ENCODE results near the gene FAM3C. TPM values are rescaled to one million over a fixed set of nuclear protein-coding genes. Genes with fewer than 3 reads are reported as not detected.

The FAM3C gene
- total and polyA plus RNA-seq, 2 of the 8 experiments (the other 6 are each of a cell fraction or from before 2014, with no cell fraction given): 27.0 to 77.7 TPM

- Histone ChIP-seq H3K56ac (replicated peaks; ENCODE audit: insufficient read length, low read depth, low read length) (no peak overlapping the region), H4K20me1 (replicated peaks in 1 of 2; ENCODE audit: control insufficient read depth in 1 of 2, insufficient read depth in 2 of 2, low read length in 2 of 2) (no peaks in the 10 kb centered on the region), H3K4ac (replicated peaks; ENCODE audit: insufficient read length, low read depth, low read length) (no peak overlapping the region), H2BK120ac (replicated peaks; ENCODE audit: low read depth, low read length) (no peak overlapping the region), H3K4me3 (ENCODE audit: extremely low read depth in 1 of 4, insufficient read depth in 2 of 4, low read depth in 3 of 4, low read length in 4 of 4) (no peak overlapping the region), H3K14ac (ENCODE audit: insufficient read length) (no peak overlapping the region), H2AFZ (ENCODE audit: low read length) (no peak overlapping the region), H4K5ac (ENCODE audit: insufficient read length, low read depth, low read length) (no peak overlapping the region), H3K18ac (ENCODE audit: extremely low read depth, low read length) (no peak overlapping the region), H4K8ac (ENCODE audit: extremely low read depth, insufficient read depth, low read length) (no peak overlapping the region), H2BK20ac (ENCODE audit: low read length) (no peak overlapping the region), H3K9ac (replicated peaks in 1 of 4; ENCODE audit: extremely low read depth in 1 of 4, low read depth in 3 of 4, low read length in 3 of 4) (no peak overlapping the region), H3K4me2 (ENCODE audit: insufficient read depth in 1 of 2, low read depth in 2 of 2, low read length in 2 of 2) (no peak overlapping the region), H2BK15ac (ENCODE audit: low read length) (no peak overlapping the region), H3K79me2 (ENCODE audit: control insufficient read depth in 1 of 2, insufficient read depth in 2 of 2, low read length in 2 of 2) (no peaks in the 10 kb centered on the region), H3K27ac (ENCODE audit: low read depth, low read length) (no peak overlapping the region), H3K27me3 (replicated peaks in 1 of 4; ENCODE audit: control insufficient read depth in 3 of 4, extremely low read depth in 1 of 4, insufficient read depth in 3 of 4, low read length in 3 of 4) (no peaks in the 10 kb centered on the region), H3K4me1 (replicated peaks in 1 of 4; ENCODE audit: control insufficient read depth in 3 of 4, insufficient read depth in 4 of 4, low read length in 3 of 4) (no peaks in the 10 kb centered on the region), H3K36me3 (ENCODE audit: control insufficient read depth in 2 of 4, insufficient read depth in 4 of 4, low read length in 3 of 4) (peaks cover 0 to 5% (median 1%) of the 10 kb centered on the region in 4 experiments; a peak in 4 of 8 replicates), H2BK12ac (ENCODE audit: low read depth, low read length) (no peak overlapping the region), H3K23me2 (ENCODE audit: low read depth, low read length) (no peaks in the 10 kb centered on the region), H2AK5ac (ENCODE audit: low read depth, low read length) (no peak overlapping the region), H2BK5ac (ENCODE audit: low read depth, low read length) (no peak overlapping the region), H3K79me1 (ENCODE audit: low read depth, low read length) (no peaks in the 10 kb centered on the region), H3K23ac (ENCODE audit: insufficient read length) (no peak overlapping the region), H3K9me3 (ENCODE audit: insufficient read depth in 2 of 2, low read depth in 1 of 2, low read length in 1 of 2) (no peaks in the 10 kb centered on the region), H4K91ac (replicated peaks; ENCODE audit: insufficient read length, low read length) (no peak overlapping the region)
- FAIRE-seq (no peak), DNase-seq (ENCODE audit: low read depth in 1 of 2, low spot score in 2 of 2) (no peak)
- CTCF ChIA-PET (ENCODE audit: partially characterized antibody): no interaction called here
- POLR2A ChIA-PET (ENCODE audit: partially characterized antibody): no interaction called here
- TF ChIP-seq EGR1 (IDR thresholded peaks at IDR 0.05; ENCODE audit: borderline replicate concordance, low read depth, low read length) (no peak), TCF12 (IDR thresholded peaks at IDR 0.05; ENCODE audit: low read depth, low read length) (no peak), CTCF (IDR thresholded peaks at IDR 0.05; ENCODE audit: control extremely low read depth in 1 of 3, insufficient read depth in 1 of 3, low read depth in 1 of 3, low read length in 3 of 3) (no peak), GTF2F1 (IDR thresholded peaks at IDR 0.05; ENCODE audit: borderline replicate concordance, low read depth, low read length) (no peak), BCL11A (IDR thresholded peaks at IDR 0.05; ENCODE audit: low read depth in 2 of 2, low read length in 2 of 2) (no peak)
Observed at GRCh38 chr7:121341933-121342332, 54.2 kb downstream of the FAM3C start.
